Measurements from ENCODE around the gene EPHA1.

DNA sequence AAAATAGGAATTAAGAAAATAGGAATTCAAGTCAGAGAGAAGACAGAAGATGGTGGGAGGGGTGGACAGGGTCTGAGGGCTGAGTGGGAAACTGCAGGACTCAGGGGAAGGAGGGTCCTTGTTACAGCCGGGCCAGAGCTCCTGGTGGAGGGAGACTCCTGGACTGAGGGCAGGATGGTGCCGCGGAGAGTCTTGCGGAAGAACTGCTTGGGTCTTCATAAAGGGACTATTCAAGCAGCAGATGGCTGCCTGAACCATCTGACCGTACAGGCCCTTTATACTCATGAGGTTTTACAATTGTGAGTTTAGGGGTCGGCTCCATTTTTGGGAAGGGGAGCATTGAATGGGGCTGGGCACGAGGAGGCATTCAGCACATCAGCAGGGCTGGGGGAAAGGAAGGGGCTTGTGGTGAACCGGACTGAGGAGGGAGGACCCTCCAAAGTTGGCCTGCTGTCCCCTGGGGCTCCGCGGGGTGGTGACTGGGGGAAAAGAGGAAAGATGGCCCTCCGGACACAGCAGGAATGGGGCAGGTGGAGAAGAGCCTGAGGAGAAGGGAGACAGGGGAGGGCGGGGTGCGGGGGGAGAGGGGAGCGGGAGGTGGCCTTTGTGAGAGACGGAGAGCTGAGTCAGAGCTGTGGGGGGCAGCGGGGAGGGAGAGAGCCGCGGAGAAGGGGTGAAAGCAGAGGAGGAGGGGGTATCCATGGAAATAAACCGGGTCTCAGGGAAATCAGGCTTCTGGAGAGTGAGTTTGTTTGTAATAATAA lies 47.7 kb downstream of the EPHA1 start:
- TF ChIP-seq, protein P1, sequence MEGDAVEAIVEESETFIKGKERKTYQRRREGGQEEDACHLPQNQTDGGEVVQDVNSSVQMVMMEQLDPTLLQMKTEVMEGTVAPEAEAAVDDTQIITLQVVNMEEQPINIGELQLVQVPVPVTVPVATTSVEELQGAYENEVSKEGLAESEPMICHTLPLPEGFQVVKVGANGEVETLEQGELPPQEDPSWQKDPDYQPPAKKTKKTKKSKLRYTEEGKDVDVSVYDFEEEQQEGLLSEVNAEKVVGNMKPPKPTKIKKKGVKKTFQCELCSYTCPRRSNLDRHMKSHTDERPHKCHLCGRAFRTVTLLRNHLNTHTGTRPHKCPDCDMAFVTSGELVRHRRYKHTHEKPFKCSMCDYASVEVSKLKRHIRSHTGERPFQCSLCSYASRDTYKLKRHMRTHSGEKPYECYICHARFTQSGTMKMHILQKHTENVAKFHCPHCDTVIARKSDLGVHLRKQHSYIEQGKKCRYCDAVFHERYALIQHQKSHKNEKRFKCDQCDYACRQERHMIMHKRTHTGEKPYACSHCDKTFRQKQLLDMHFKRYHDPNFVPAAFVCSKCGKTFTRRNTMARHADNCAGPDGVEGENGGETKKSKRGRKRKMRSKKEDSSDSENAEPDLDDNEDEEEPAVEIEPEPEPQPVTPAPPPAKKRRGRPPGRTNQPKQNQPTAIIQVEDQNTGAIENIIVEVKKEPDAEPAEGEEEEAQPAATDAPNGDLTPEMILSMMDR (IDR thresholded peaks at IDR 0.05; ENCODE audit: extremely low read depth in 1 of 2, insufficient read depth in 1 of 2, low read depth in 1 of 2, low read length in 2 of 2): no peak
- TF ChIP-seq POLR2A (IDR thresholded peaks at IDR 0.05; ENCODE audit: low read depth, low read length) (no peak), POLR2AphosphoS5 (IDR thresholded peaks at IDR 0.05; ENCODE audit: insufficient read depth, low read depth, low read length) (no peak), EZH2 (IDR thresholded peaks at IDR 0.05; ENCODE audit: borderline replicate concordance, low read depth, low read length, severe bottlenecking) (no peak), MAX (IDR thresholded peaks at IDR 0.05; ENCODE audit: insufficient read depth, insufficient read length) (no peak), JUN (IDR thresholded peaks at IDR 0.05; ENCODE audit: borderline replicate concordance, insufficient read depth, insufficient read length, low read depth) (no peak)

Data from endothelial cell of umbilical vein (primary cell).